ENCODE data around the gene ROR1. TPM values are rescaled to one million over a fixed set of nuclear protein-coding genes. Genes with fewer than 3 reads are reported as not detected.

The ROR1 gene
- total and polyA plus RNA-seq, 10 of the 15 experiments (the other 5 are each of a cell fraction or from before 2014, with no cell fraction given) = 0.02 to 0.08 (median 0.05) TPM; not detected in 6

DNA sequence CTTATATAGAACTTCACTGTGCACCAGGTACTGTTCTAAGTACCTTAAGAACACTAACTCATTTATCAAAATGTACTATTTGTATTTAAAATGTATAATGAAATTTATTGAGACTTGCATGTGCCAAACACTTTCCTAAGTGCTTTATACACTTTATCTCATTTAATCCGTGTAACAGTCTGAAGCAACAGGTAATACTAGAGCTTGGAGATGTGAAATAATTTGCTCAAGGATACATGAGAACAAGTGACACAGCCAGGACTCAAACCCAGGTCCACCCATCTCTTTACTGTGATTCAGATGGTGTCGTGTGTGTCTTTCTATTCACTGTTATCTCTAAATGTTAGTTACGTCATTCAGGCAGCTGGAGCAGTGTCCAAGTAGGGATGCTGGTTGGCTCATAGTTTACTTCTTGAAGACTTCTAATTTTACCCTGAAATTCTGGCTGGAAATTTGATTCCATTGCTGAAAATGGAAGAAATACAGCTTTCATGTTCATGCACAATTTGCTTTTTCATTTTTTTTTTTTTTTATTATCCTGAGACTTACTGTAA is 259.9 kb downstream of the ROR1 start (continued):
- TF ChIP-seq, protein P1, sequence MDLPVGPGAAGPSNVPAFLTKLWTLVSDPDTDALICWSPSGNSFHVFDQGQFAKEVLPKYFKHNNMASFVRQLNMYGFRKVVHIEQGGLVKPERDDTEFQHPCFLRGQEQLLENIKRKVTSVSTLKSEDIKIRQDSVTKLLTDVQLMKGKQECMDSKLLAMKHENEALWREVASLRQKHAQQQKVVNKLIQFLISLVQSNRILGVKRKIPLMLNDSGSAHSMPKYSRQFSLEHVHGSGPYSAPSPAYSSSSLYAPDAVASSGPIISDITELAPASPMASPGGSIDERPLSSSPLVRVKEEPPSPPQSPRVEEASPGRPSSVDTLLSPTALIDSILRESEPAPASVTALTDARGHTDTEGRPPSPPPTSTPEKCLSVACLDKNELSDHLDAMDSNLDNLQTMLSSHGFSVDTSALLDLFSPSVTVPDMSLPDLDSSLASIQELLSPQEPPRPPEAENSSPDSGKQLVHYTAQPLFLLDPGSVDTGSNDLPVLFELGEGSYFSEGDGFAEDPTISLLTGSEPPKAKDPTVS (IDR thresholded peaks at IDR 0.05; ENCODE audit: low read depth, low read length) = no peak
- TF ChIP-seq DPF2 (IDR thresholded peaks at IDR 0.05) (no peak), CBX3 (IDR thresholded peaks at IDR 0.05; ENCODE audit: borderline replicate concordance, low read depth) (no peak), TAF1 (IDR thresholded peaks at IDR 0.05; ENCODE audit: borderline replicate concordance, low read depth, low read length) (no peak), HDGF (IDR thresholded peaks at IDR 0.05) (no peak), CHD4 (IDR thresholded peaks at IDR 0.05) (no peak), ZBED1 (IDR thresholded peaks at IDR 0.05; ENCODE audit: borderline replicate concordance) (no peak), CREB1 (IDR thresholded peaks at IDR 0.05; ENCODE audit: low read depth) (no peak)

DNA sequence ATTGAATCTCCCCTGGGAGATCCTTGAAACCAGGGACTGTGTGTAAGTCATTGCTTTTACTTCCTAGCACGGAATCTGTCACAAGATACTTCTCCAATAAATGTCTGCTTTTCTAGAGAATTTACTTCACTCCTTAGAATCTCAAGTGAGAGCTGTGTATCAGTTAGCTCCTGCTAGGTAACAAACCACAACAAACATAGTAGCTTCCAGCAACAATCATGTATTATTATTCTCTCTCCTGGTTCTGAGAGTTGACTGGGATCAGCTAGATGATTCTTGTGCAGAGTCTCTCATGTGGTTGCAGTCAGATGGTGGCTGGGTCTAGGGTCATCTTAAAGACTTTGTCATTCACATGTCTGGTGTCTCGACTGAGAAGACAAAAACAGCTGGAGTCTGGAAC is 262.7 kb downstream of the ROR1 start:
- intact Hi-C loops (cut with micrococcal nuclease; ENCODE audit: unreplicated experiment) (no loop called here), in situ Hi-C loops (cut with MboI) (no loop called here)
- no peak for DNase-seq (ENCODE audit: low read depth, low spot score)
- ChIA-PET SMC1A (ENCODE audit: uncharacterized antibody, unreplicated experiment) (no interaction called here), POLR2A (no interaction called here), RAD21 (ENCODE audit: unreplicated experiment) (no interaction called here), CTCF (no interaction called here)
- H3K9ac ChIP-seq (ENCODE audit: control insufficient read depth, insufficient read depth, low read length) = no peak overlapping the region
- H4K20me1 ChIP-seq (ENCODE audit: control insufficient read depth, insufficient read depth) = no peaks in the 10 kb centered on the region
- no peak for FAIRE-seq
- peaks cover 0 to 3% of the 10 kb centered on the region in 2 experiments; a peak in 1 of 4 replicates for H3K27me3 ChIP-seq (replicated peaks in 1 of 2; ENCODE audit: control insufficient read depth in 2 of 2, insufficient read depth in 2 of 2, low read length in 1 of 2)
- H2AFZ ChIP-seq (ENCODE audit: control insufficient read depth, low read depth, low read length) = no peak overlapping the region
- no peaks in the 10 kb centered on the region for H3K36me3 ChIP-seq (ENCODE audit: control insufficient read depth in 2 of 2, insufficient read depth in 2 of 2, low read length in 1 of 2)
- 16% methylated on average over 2 of the region's 2 CpGs for WGBS (ENCODE audit: insufficient coverage, insufficient replicate concordance, low lambda C conversion rate, missing lambda C conversion rate)
- H3K4me1 ChIP-seq (ENCODE audit: control insufficient read depth, insufficient read depth, low read length) = no peaks in the 10 kb centered on the region
- ATAC-seq = no peak
- no peak overlapping the region for H3K4me3 ChIP-seq
- H3K27ac ChIP-seq (ENCODE audit: control insufficient read depth, insufficient read depth) = no peak overlapping the region
- no TSS peak for BruUV-seq (replicated peaks)
- H3K79me2 ChIP-seq (ENCODE audit: control insufficient read depth, insufficient read depth, low read length) = no peaks in the 10 kb centered on the region
- no peaks in the 10 kb centered on the region for H3K9me3 ChIP-seq (replicated peaks; ENCODE audit: control insufficient read depth, insufficient read depth, low read length)
- no peak for TF ChIP-seq RFX5 (IDR thresholded peaks at IDR 0.05; ENCODE audit: low read depth, low read length)
- TF ChIP-seq KDM1A (IDR thresholded peaks at IDR 0.05; ENCODE audit: borderline replicate concordance) = no peak
- TF ChIP-seq, protein P2, sequence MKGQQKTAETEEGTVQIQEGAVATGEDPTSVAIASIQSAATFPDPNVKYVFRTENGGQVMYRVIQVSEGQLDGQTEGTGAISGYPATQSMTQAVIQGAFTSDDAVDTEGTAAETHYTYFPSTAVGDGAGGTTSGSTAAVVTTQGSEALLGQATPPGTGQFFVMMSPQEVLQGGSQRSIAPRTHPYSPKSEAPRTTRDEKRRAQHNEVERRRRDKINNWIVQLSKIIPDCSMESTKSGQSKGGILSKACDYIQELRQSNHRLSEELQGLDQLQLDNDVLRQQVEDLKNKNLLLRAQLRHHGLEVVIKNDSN (IDR thresholded peaks at IDR 0.05; ENCODE audit: borderline replicate concordance, extremely low read length, insufficient read depth, low read depth, low read length) = no peak
- no peak for TF ChIP-seq SMAD1 (IDR thresholded peaks at IDR 0.05; ENCODE audit: low read depth, partially characterized antibody)
- no peak overlapping the region for H3K4me2 ChIP-seq (ENCODE audit: control insufficient read depth, insufficient read depth)
